ENCODE results near the gene HTD2. TPM values are rescaled to one million over a fixed set of nuclear protein-coding genes. Genes with fewer than 3 reads are reported as not detected.

The HTD2 gene
- total and polyA plus RNA-seq, 3 donors from 2014 or later = 14.6 to 16.4 (median 15.1) TPM

DNA sequence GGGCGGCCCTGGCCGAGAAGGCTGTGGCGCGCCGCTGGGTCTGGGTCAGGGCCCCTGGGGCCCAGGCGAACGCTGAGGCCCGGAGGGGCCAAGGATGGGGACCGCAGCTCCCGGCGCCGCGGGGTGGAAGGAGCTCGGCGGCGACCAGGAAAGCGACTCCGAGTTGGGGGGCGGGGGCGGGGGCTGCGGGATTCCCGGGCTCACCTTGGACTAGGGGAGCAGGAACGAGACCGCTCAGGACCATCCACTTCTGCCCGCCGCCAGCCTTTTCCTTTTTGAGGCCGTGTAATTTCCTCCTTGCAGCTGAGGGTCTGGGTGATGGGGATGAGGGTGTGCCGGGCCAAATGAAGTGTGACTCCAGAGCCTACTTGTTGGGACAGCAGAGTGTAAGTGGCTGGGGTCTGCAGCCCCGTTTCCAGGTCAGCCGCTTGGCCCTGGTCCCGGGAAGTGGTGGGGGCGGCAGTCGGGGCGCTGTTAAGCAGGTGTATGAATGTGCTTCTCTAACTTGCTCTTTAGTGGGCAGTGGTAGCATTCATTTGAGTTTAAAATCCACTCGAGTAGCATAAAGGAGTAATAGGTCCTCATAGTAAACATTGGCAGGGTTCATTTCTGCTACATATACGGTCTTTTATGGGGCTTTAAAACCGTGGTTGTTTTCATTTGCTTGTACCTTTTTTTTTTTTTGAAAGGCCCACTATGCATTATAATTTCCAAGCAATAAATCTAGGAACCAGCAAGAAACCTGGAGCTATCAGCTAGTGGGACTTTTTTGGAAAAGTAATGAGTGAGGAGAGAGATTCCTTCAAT lies 27.1 kb downstream of the HTD2 start:
- intact Hi-C loops (cut with DNase I; ENCODE audit: low total_unique reads) = loop anchor here (5.0 kb wide), 1 partner anchor 159 kb away; the partner anchor contains the start of gene KCTD6

DNA sequence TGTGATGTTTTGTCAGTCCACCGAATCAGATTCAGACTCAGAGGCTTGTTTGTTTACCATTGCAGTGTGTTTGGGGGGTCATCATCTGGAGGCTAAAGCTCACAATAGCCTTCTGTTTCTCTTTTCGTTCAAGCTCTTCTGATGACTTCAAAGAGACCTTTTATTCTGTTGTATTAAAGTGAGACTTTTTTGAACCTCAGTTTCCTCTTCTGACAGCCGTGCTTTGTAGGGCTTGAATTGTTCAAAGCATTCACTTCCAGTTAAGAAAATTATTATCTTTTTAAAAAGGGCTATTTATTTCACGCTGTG lies 27.6 kb downstream of the HTD2 start:
- Histone ChIP-seq H3K4me1 (peaks cover 10% of the 10 kb centered on the region), H3K9me3 (no peaks in the 10 kb centered on the region), H3K27ac (peak overlapping the region in 1 of 2 donors; percentile 63), H3K27me3 (no peaks in the 10 kb centered on the region), H3K36me3 (ENCODE audit: low read depth, missing control alignments) (no peaks in the 10 kb centered on the region), H3K4me3 (peak overlapping the region; percentile 69 to 93)
- no peak for DNase-seq
- TF ChIP-seq POLR2A (IDR thresholded peaks at IDR 0.05) = no peak
- TF ChIP-seq, protein P1, sequence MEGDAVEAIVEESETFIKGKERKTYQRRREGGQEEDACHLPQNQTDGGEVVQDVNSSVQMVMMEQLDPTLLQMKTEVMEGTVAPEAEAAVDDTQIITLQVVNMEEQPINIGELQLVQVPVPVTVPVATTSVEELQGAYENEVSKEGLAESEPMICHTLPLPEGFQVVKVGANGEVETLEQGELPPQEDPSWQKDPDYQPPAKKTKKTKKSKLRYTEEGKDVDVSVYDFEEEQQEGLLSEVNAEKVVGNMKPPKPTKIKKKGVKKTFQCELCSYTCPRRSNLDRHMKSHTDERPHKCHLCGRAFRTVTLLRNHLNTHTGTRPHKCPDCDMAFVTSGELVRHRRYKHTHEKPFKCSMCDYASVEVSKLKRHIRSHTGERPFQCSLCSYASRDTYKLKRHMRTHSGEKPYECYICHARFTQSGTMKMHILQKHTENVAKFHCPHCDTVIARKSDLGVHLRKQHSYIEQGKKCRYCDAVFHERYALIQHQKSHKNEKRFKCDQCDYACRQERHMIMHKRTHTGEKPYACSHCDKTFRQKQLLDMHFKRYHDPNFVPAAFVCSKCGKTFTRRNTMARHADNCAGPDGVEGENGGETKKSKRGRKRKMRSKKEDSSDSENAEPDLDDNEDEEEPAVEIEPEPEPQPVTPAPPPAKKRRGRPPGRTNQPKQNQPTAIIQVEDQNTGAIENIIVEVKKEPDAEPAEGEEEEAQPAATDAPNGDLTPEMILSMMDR (IDR thresholded peaks at IDR 0.05) = no peak
- WGBS, 2 donors = 14% methylated on average over 4 of the region's 4 CpGs
- intact Hi-C loops (cut with DNase I; ENCODE audit: low total_unique reads) = loop anchor here (5.0 kb wide), 1 partner anchor 158 kb away; the partner anchor contains the start of gene KCTD6

More for the DNA sequence above, 27.1 kb downstream of the HTD2 start:
- Histone ChIP-seq H3K4me3 (peak overlapping the region; percentile 69 to 93), H3K36me3 (ENCODE audit: low read depth, missing control alignments) (no peaks in the 10 kb centered on the region), H3K9me3 (no peaks in the 10 kb centered on the region), H3K27ac (peak overlapping the region; percentile 2 to 63), H3K27me3 (no peaks in the 10 kb centered on the region), H3K4me1 (peaks cover 10% of the 10 kb centered on the region)
- TF ChIP-seq, protein P1 (IDR thresholded peaks at IDR 0.05) = no peak
- TF ChIP-seq POLR2A (IDR thresholded peaks at IDR 0.05) = no peak
- peak; percentile 61 for DNase-seq
- 0 to 2% methylated on average over 13 to 28 of the region's 37 CpGs for WGBS, 2 donors

DNA sequence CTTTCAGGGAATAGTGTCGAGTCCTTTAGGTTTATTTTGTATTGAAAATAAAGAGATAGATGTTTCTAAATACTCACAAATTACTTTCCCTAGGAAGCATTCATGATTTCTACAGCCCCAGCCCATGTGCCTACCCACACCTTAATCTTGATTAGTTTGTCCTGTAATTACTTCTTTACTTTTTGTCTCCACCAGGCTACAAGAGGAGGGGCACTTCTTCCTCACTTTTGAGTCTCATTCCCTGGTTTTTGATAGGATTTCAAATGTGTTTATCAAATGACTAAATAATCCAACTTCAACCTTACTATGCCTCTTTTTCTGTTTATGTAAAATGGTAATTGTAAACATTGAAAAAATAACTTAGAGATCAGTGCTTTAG lies 28.2 kb downstream of the HTD2 start:
- no peak overlapping the region for H3K27ac ChIP-seq
- intact Hi-C loops (cut with DNase I; ENCODE audit: low total_unique reads) = loop anchor here (5.0 kb wide), 1 partner anchor 158 kb away; the partner anchor contains the start of gene KCTD6
- no peaks in the 10 kb centered on the region for H3K9me3 ChIP-seq
- no peak for TF ChIP-seq POLR2A (IDR thresholded peaks at IDR 0.05)
- TF ChIP-seq, protein P1 (IDR thresholded peaks at IDR 0.05) = no peak
- H3K4me1 ChIP-seq = peaks cover 10% of the 10 kb centered on the region
- no peak overlapping the region for H3K4me3 ChIP-seq
- no peaks in the 10 kb centered on the region for H3K36me3 ChIP-seq (ENCODE audit: low read depth, missing control alignments)
- 68 to 71% methylated on average over 1 of the region's 1 CpG for WGBS, 2 donors
- H3K27me3 ChIP-seq = no peaks in the 10 kb centered on the region
- DNase-seq = no peak

DNA sequence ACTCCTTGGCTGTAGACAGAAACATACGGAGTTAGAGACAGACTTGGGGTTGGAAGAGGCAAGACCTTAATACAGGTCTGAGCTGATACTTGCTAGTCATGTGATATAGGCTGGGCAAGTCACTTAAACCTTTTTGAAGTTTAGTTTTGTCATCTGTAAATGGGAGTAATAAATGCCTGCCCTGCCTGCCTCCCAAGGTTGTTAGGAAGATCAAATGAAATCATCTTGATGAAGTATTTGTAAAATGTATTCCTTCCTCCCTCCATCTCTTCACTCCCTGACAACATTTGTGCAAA lies 29.3 kb downstream of the HTD2 start:
- H3K9me3 ChIP-seq = no peaks in the 10 kb centered on the region
- no peak for DNase-seq
- H3K4me3 ChIP-seq = no peak overlapping the region
- intact Hi-C loops (cut with DNase I; ENCODE audit: low total_unique reads) = no loop called here
- WGBS, 2 donors = 36 to 55% methylated on average over 1 of the region's 1 CpG
- H3K4me1 ChIP-seq = peaks cover 10% of the 10 kb centered on the region
- TF ChIP-seq POLR2A (IDR thresholded peaks at IDR 0.05) = no peak
- TF ChIP-seq, protein P1 (IDR thresholded peaks at IDR 0.05) = no peak
- no peaks in the 10 kb centered on the region for H3K27me3 ChIP-seq
- H3K36me3 ChIP-seq (ENCODE audit: low read depth, missing control alignments) = no peaks in the 10 kb centered on the region
- peak overlapping the region in 1 of 2 donors; percentile 11 for H3K27ac ChIP-seq
